Dermis blood vessel endothelial cell (primary cell): ENCODE results near the gene SF1. TPM values are rescaled to one million over a fixed set of nuclear protein-coding genes. Genes with fewer than 3 reads are reported as not detected.

Experiments
- DNase-seq: peaks from one replicate; pipeline ENCODE4 v3.0.0; 2010
- total RNA-seq: library from RNA; depleted of rRNA; stranded (reverse); fragments of >200 nt; gene quantifications from 2 replicates; pipeline ENCODE4 v1.2.3, GENCODE V29; 2014

The SF1 gene
- total RNA-seq, 1 donor from 2014 or later, result 116 TPM

GRCh38 chr11:64723907-64724862, 54.2 kb downstream of the SF1 start:
- DNase-seq, result no peak

GRCh38 chr11:64723117-64723906, 55.0 kb downstream of the SF1 start, which contains the start of gene NRXN2:
Gene NRXN2, minus strand, starts transcription at chr11:64723197. Its CDS starts 9,498 bp downstream, at chr11:64713699.
- DNase-seq, result peak; percentile 81

GRCh38 chr11:64722141-64723065, 55.9 kb downstream of the SF1 start:
- no peak for DNase-seq

DNA sequence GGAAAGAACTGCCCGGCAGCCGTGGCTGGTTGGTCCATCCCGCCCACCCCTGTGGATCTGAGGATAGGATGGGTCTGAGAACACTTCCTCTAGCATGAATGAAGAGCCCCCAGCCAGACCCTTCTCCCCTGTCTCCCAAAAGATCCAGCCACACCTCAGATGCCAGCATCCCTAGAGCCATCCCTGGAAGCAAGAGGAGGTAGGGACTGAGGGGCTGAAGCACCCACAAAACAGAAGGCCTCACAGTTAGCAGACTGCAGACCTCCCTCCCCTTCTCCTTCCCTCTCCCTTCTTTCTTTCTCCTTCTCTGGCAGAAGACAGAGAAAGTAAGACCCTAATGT, 57.0 kb downstream of the SF1 start:
- no peak for DNase-seq

DNA sequence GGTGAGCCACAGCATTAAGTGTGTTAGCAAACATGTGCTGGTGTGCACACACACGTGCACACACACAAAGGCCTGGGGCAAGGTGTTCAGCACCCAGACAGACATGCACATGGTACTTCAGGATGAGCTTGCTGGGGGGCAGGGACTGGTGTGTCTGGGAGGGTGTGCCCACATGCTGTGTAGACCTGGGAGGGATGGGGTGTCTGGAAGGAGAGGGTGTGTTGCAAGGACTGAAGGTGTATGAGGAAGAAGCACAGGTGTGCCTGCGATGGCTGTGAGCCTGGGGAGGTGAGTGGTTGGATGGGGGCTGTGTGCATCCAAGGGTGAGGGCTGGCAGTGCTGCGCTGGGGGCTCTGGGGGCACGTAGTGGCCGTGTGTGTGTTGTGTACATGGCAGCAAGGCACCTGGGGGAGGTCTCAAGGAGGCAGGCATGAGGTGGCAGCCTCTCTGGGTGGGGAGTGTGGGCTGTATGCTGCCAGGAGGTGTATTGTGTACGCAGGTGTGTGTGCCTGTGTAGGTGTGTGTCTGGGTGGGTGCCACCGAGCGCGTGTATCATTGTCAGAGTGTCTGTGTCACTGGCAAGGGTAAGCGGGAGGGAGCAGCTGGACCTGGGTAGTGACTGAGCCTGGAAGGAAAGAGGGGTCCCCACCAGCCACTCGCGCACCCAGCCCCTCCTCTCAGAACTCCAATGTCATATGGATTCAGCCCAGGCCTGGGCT, 57.5 kb downstream of the SF1 start:
- DNase-seq, result no peak

DNA sequence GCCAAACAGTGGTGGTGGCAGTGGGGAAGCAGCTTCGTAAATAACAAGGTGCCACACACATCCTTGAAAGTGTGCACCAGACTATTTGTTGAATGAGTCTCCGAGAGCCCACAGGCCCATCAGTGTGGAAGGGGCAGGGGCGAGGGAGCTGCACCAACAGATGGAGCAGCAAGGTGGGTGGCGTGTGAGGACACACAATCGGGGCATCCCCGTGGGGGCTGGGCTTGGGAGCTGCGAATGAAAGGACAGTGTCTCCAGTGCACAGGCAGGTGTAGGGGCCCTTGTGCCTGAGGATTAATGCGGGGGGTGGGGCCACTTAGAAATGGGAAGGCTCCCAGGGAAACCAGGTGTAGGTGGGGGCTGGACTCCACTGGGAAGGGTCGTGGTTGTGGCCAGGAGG, 58.2 kb downstream of the SF1 start:
- no peak for DNase-seq

DNA sequence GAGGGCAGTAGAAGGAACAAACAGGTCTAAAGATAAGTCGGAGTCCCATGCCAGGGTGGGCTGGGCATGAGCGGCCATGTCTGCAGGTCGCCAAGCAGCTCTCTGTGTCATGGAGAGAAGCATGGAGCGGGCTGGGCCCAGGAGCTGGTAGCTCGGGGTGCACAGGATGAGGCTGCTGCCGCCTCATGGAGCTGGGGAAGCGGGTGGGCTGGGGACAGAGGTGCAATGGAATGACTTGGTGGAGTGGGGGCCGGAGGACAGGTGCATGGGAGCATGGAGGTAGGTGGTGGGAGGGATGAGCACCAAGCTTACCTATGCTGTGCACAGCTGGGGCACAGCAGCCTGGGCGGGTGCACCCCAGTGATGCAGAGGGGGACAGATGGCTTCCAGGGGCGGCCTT, 58.9 kb downstream of the SF1 start:
- no peak for DNase-seq

GRCh38 chr11:64718780-64719124, 59.6 kb downstream of the SF1 start:
- no peak for DNase-seq

GRCh38 chr11:64718084-64718779, 60.1 kb downstream of the SF1 start:
- no peak for DNase-seq

DNA sequence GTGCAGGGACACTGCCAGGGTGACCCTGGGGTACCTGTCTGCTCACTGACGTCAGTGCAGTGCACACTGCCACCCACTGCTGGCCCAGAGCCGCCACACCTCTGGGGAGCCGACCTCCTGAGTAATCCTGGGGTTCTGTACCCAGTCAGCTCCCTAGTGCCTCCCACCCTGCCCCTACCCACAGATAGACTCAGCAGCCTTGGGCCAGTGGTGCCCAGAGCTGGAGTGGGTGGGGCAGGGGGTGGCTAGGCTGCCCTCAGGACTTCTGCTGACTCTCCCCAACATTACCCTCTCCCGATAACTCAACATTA, 61.1 kb downstream of the SF1 start:
- no peak for DNase-seq

GRCh38 chr11:64716473-64717267, 61.7 kb downstream of the SF1 start:
- DNase-seq, result no peak

DNA sequence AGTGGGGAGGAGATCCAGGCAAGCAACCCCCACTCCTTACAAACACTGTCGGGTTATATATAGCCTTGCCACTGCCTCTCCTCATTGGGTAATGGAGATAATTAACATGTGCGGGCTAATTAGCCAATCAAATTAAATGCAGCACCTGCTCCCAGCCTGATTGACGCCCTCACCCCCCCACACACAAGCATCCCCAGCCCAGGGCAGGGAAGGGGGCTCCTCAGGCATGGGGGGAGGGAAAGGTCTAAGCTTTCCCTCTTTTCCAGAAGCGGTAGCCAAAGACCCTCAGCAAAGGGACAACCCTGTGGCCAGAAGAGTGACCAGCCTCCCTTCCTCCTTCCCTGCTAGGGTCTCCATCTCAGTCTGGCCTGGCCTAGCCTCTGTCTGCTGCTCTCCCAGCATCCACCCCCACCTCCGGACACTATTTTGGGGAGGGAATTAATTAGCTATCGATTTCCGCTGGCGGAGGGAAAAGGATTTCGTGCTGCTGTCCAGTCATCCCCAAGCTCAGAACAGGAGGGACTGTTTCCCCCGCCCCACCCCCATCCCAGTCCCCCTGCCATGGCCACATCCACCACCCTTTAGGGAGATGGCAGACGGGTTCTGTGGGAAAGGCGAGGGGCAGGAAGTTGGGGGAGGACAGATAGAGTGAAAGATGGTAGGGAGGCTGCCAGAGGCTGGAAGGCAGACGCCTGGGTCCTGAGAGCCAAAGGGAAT, 62.4 kb downstream of the SF1 start:
- no peak for DNase-seq

DNA sequence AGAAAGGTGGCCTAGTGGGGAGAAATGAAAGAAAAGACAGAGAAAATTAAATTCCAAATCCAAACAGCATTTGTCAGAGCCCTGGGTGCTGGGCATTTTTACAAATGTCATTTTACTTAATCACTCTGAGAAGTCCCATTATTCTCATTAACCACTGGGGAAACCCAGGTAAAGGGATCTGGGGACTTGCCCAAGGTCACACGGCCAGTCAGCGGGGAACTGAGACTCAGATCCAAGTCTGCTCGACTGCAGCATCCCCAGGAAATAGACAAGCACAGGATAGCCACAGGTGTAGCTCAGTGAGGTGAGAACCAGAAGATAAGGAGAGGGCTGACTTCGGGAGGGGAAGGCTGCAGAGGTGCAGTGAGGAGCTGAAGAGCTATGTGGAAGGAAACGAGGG, 63.2 kb downstream of the SF1 start:
- DNase-seq, result no peak

GRCh38 chr11:64714666-64715065, 63.7 kb downstream of the SF1 start:
- no peak for DNase-seq

Other genes with a start within 250 kb of the SF1 start
- gene SLC22A11, start 222.6 kb downstream of the SF1 start, total RNA-seq, result not detected in 2 replicates
- gene SLC22A12, start 187.3 kb downstream of the SF1 start, total RNA-seq, result not detected in 2 replicates
- not detected in 2 replicates for gene NRXN2, start 55.3 kb downstream of the SF1 start, total RNA-seq
- 2.0 and 2.9 TPM in 2 replicates for gene RASGRP2, start 34.4 kb downstream of the SF1 start, total RNA-seq
- 0.23 and 0.34 TPM in 2 replicates for gene PYGM, start 18.6 kb downstream of the SF1 start, total RNA-seq
- gene MAP4K2, start 24.7 kb upstream of the SF1 start, total RNA-seq, result 46.1 and 93.6 TPM in 2 replicates
- 20.1 and 38.7 TPM in 2 replicates for gene MEN1, start 32.0 kb upstream of the SF1 start, total RNA-seq
- gene CDC42BPG, start 66.1 kb upstream of the SF1 start, total RNA-seq, result 0.34 and 0.37 TPM in 2 replicates
- gene EHD1, start 100.1 kb upstream of the SF1 start, total RNA-seq, result 75.9 and 125 TPM in 2 replicates
- gene ATG2A, start 138.7 kb upstream of the SF1 start, total RNA-seq, result 17.7 and 24.8 TPM in 2 replicates
- 14.1 and 15.0 TPM in 2 replicates for gene PPP2R5B, start 146.1 kb upstream of the SF1 start, total RNA-seq
- gene GPHA2, start 157.4 kb upstream of the SF1 start, total RNA-seq, result not detected in 2 replicates
- gene MAJIN, start 193.6 kb upstream of the SF1 start, total RNA-seq, result 0.17 TPM in 1 of 2 replicates, not detected in the other
- gene BATF2, start 218.4 kb upstream of the SF1 start, total RNA-seq, result 0.34 and 1.1 TPM in 2 replicates
- gene ARL2, start 235.6 kb upstream of the SF1 start, total RNA-seq, result 144 and 145 TPM in 2 replicates
- 13.1 and 16.5 TPM in 2 replicates for gene SNX15, start 248.9 kb upstream of the SF1 start, total RNA-seq